K562 treated with DMSO at 1 percent for 24 hours (cell line): ENCODE measurements around the gene COX5B. TPM values are rescaled to one million over a fixed set of nuclear protein-coding genes. Genes with fewer than 3 reads are reported as not detected.

Source experiments
- total RNA-seq: library from RNA; unstranded; fragments of 300-600 nt; gene quantifications from 2 replicates; pipeline ENCODE4 v1.2.3, GENCODE V29; 2022; ENCODE audit warnings: low read depth; ENCODE audit not compliant: insufficient read depth

Gene COX5B, protein sequence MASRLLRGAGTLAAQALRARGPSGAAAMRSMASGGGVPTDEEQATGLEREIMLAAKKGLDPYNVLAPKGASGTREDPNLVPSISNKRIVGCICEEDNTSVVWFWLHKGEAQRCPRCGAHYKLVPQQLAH
- 367 and 388 TPM in 2 replicates for total RNA-seq

DNA sequence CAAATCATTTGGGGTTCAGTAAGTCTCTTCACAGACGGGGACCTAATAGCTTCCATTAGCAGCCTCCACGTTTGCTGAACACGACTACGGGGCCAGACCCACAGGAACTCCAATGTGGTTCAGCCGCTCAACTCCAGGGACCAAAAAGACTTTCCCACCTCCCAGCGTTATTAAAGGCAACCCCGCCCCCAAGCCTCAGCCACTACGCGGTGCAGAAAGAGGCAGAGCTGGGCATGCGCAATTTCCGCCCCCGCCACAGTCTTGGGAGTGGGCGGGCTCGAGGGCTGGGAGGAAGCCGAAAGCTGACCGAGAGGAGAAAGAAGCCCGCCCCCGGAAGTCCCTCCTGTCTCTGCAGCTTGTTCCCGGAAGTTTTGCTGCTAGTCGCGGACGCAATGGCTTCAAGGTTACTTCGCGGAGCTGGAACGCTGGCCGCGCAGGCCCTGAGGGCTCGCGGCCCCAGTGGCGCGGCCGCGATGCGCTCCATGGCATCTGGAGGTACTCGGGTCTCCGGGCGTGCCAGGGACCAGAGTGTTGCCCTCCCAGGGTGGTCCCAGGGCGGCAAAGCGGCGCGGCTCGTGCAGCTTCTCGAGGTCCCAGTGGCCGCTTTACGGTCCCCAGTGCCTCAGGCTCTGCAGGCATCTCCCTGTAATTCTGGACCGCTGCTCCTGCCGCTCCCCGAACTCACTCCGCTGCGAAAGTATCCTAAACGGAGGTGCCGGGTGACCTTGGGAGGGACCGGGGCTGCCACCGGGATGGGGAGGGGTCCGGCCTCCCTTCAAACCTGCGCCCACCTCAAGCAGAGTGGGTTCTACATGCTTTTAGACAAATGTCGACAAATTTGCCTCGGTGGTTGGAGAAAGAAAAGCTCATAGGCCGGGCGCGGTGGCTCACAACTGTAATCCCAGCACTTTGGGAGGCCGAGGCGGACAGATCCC is at the start of gene COX5B:
Gene COX5B (plus strand): TSS at position 368 of the 935 bp plus-strand sequence. CDS start 25 bp downstream, at position 393.

DNA sequence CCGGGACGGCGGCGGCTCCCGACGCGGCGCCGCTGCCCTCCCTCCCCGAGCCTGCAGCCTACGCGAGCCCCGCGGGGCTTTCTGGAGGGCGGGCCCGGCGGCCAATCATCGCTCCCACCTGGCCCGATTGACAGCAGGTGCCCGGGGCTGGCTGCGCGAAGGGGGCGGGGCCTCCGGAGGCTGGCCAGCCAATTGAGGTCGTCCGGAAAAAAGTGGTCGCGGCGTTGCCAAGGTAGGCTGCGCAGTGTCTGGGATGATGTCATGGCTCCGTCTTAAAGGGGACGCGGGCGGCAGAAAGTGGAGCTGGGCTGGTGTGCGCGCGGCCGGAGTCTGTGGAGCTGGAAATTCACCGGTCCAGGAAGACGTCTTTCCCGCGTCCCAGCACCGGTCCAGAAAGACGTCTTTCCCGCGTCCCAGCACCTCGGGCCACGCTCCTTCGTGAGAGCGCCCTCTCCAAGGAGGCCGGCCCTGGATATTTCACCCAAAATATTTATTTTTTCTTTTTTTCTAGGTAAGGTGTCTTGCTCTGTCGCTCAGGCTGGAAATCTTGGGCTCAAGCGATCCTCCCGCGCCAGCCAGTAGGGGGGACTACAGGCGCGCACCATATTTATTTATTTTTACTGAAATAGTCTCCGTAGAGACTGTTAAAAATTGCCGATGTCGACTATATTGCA is 18.2 kb downstream of the COX5B start, which contains the start of gene ACTR1B:
Gene ACTR1B (minus strand): TSS at position 83 of the 674 bp plus-strand sequence. CDS start 154 bp downstream, outside the sequence.

DNA sequence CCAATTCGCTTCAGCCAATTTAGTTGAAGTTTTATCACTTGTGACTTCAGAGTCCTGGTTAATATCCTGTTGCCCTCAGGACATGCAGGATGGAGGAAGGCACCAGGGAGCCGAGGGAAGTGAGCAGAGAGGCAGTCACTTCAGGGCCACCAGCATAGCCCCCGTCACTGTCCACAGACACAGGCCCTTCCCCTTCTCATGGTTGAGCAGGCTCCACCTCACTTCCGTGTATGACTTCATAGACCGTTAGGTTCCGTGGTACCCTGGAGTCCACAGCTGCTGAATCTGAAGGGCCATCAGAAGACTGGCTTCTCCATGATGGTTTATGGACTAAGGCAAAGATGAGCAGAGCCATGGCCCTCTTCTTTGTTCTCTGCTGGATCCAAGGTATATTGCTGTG is 23.6 kb downstream of the COX5B start, which contains the start of gene C2orf92:
Gene C2orf92 (plus strand): TSS at position 266 of the 400 bp plus-strand sequence. CDS start 76 bp downstream, at position 342.

Other genes with a start within 250 kb of the COX5B start
- gene ANKRD36B, start 56.2 kb upstream of the COX5B start, total RNA-seq, result 2.2 and 4.1 TPM in 2 replicates
- 88.8 and 109 TPM in 2 replicates for gene ACTR1B, start 18.0 kb downstream of the COX5B start, total RNA-seq
- gene C2orf92, start 23.7 kb downstream of the COX5B start, total RNA-seq, result 1.9 and 4.4 TPM in 2 replicates
- 0.54 and 1.3 TPM in 2 replicates for gene ZAP70, start 67.5 kb downstream of the COX5B start, total RNA-seq